ENCODE results near the gene SPIRE2. TPM values are rescaled to one million over a fixed set of nuclear protein-coding genes. Genes with fewer than 3 reads are reported as not detected.
"Not testable (repeated sequence)": the region's sequence is repeated elsewhere in the genome, so short reads cannot be mapped to it uniquely, and the experiment has no call there.

The SPIRE2 gene
- total and polyA plus RNA-seq, 5 donors, result 1.4 to 3.1 (median 2.5) TPM

- intact Hi-C loops (cut with DNase I), result no loop called here
- no peak overlapping the region for H3K27ac ChIP-seq (ENCODE audit: low read length)
- ATAC-seq (peak in 1 of 2 donors; percentile 20), DNase-seq (peak in 1 of 3 donors; percentile 37)
- H3K4me1 ChIP-seq (ENCODE audit: control insufficient read depth, insufficient read depth, low read length), result peaks cover 4% of the 10 kb centered on the region
- H3K4me3 ChIP-seq (ENCODE audit: low read length), result no peak overlapping the region
- no peaks in the 10 kb centered on the region for H3K9me3 ChIP-seq (ENCODE audit: control insufficient read depth, low read length)
- H3K27me3 ChIP-seq (ENCODE audit: control insufficient read depth, insufficient read depth), result no peaks in the 10 kb centered on the region
- WGBS, result 84% methylated on average over 26 of the region's 26 CpGs
Measured at GRCh38 chr16:89826531-89827382, 1.5 kb upstream of the SPIRE2 start.

- Histone ChIP-seq H3K27me3 (ENCODE audit: control insufficient read depth, insufficient read depth) (no peaks in the 10 kb centered on the region), H3K4me1 (ENCODE audit: control insufficient read depth, insufficient read depth, low read length) (peaks cover 4% of the 10 kb centered on the region), H3K4me3 (ENCODE audit: low read length) (peak overlapping the region; percentile 75), H3K27ac (ENCODE audit: low read length) (peak overlapping the region; percentile 75), H3K9me3 (ENCODE audit: control insufficient read depth, low read length) (no peaks in the 10 kb centered on the region)
- ATAC-seq, result peak; percentile 67
- WGBS, result 6% methylated on average over 43 of the region's 43 CpGs
- intact Hi-C loops (cut with DNase I), result no loop called here
- peak; percentile 45 to 77 (median 77) for DNase-seq
Measured at GRCh38 chr16:89827383-89828198, 684 bp upstream of the SPIRE2 start.

- no peaks in the 10 kb centered on the region for H3K9me3 ChIP-seq (ENCODE audit: control insufficient read depth, low read length)
- ATAC-seq (no peak), DNase-seq (peak in 1 of 3 donors; percentile 66)
- no peaks in the 10 kb centered on the region for H3K27me3 ChIP-seq (ENCODE audit: control insufficient read depth, insufficient read depth)
- no peak overlapping the region for H3K27ac ChIP-seq (ENCODE audit: low read length)
- intact Hi-C loops (cut with DNase I), result no loop called here
- WGBS, result 17% methylated on average over 26 of the region's 26 CpGs
- peak overlapping the region; percentile 75 for H3K4me3 ChIP-seq (ENCODE audit: low read length)
- peaks cover 4% of the 10 kb centered on the region for H3K4me1 ChIP-seq (ENCODE audit: control insufficient read depth, insufficient read depth, low read length)
Measured at GRCh38 chr16:89828870-89829629, 775 bp downstream of the SPIRE2 start.

- ATAC-seq, result no peak
- peak in 1 of 3 donors; percentile 51 for DNase-seq
- peaks cover 4% of the 10 kb centered on the region for H3K4me1 ChIP-seq (ENCODE audit: control insufficient read depth, insufficient read depth, low read length)
- no peak overlapping the region for H3K4me3 ChIP-seq (ENCODE audit: low read length)
- no peak overlapping the region for H3K27ac ChIP-seq (ENCODE audit: low read length)
- H3K27me3 ChIP-seq (ENCODE audit: control insufficient read depth, insufficient read depth), result no peaks in the 10 kb centered on the region
- no peaks in the 10 kb centered on the region for H3K9me3 ChIP-seq (ENCODE audit: control insufficient read depth, low read length)
- 83% methylated on average over 17 of the region's 17 CpGs for WGBS
- intact Hi-C loops (cut with DNase I), result no loop called here
Measured at GRCh38 chr16:89829630-89830437, 1.6 kb downstream of the SPIRE2 start.

GRCh38 chr16:89831810-89832328 is 3.6 kb downstream of the SPIRE2 start:
- intact Hi-C loops (cut with DNase I), result no loop called here
- H3K27ac ChIP-seq (ENCODE audit: low read length), result no peak overlapping the region
- H3K4me3 ChIP-seq (ENCODE audit: low read length), result no peak overlapping the region
- ATAC-seq, result no peak
- no peaks in the 10 kb centered on the region for H3K9me3 ChIP-seq (ENCODE audit: control insufficient read depth, low read length)
- H3K27me3 ChIP-seq (ENCODE audit: control insufficient read depth, insufficient read depth), result no peaks in the 10 kb centered on the region
- DNase-seq, result peak in 1 of 3 donors; percentile 19
- H3K4me1 ChIP-seq (ENCODE audit: control insufficient read depth, insufficient read depth, low read length), result peaks cover 4% of the 10 kb centered on the region
- WGBS, result 95% methylated on average over 25 of the region's 25 CpGs

- H3K4me1 ChIP-seq (ENCODE audit: control insufficient read depth, insufficient read depth, low read length); H3K27me3 ChIP-seq (ENCODE audit: control insufficient read depth, insufficient read depth); intact Hi-C loops (cut with DNase I); H3K4me3 ChIP-seq (ENCODE audit: low read length); H3K9me3 ChIP-seq (ENCODE audit: control insufficient read depth, low read length); H3K27ac ChIP-seq (ENCODE audit: low read length): not testable (repeated sequence)
- DNase-seq, result peak in 1 of 3 donors; percentile 52
- 97% methylated on average over 39 of the region's 39 CpGs for WGBS
- ATAC-seq, result peak in 1 of 2 donors; percentile 24
Measured at GRCh38 chr16:89833664-89834363, 5.5 kb downstream of the SPIRE2 start.

GRCh38 chr16:89834813-89835363 is 6.6 kb downstream of the SPIRE2 start:
- ATAC-seq; intact Hi-C loops (cut with DNase I); H3K27ac ChIP-seq (ENCODE audit: low read length); H3K4me1 ChIP-seq (ENCODE audit: control insufficient read depth, insufficient read depth, low read length); H3K4me3 ChIP-seq (ENCODE audit: low read length); H3K9me3 ChIP-seq (ENCODE audit: control insufficient read depth, low read length); H3K27me3 ChIP-seq (ENCODE audit: control insufficient read depth, insufficient read depth): not testable (repeated sequence)
- 97% methylated on average over 42 of the region's 42 CpGs for WGBS
- DNase-seq, result peak in 1 of 3 donors; percentile 10

GRCh38 chr16:89836484-89836883 is 8.2 kb downstream of the SPIRE2 start:
- H3K9me3 ChIP-seq (ENCODE audit: control insufficient read depth, low read length); intact Hi-C loops (cut with DNase I): not testable (repeated sequence)
- 86% methylated on average over 15 of the region's 15 CpGs for WGBS

GRCh38 chr16:89837014-89837546 is 8.8 kb downstream of the SPIRE2 start:
- H3K4me3 ChIP-seq (ENCODE audit: low read length), result no peak overlapping the region
- no peak overlapping the region for H3K27ac ChIP-seq (ENCODE audit: low read length)
- 94% methylated on average over 17 of the region's 17 CpGs for WGBS
- H3K9me3 ChIP-seq (ENCODE audit: control insufficient read depth, low read length), result no peaks in the 10 kb centered on the region
- no peaks in the 10 kb centered on the region for H3K4me1 ChIP-seq (ENCODE audit: control insufficient read depth, insufficient read depth, low read length)
- ATAC-seq, result no peak
- intact Hi-C loops (cut with DNase I), result no loop called here
- DNase-seq, result peak in 1 of 3 donors; percentile 29
- H3K27me3 ChIP-seq (ENCODE audit: control insufficient read depth, insufficient read depth), result no peaks in the 10 kb centered on the region

More at GRCh38 chr16:89836484-89836883, 8.2 kb downstream of the SPIRE2 start:
- not testable (repeated sequence) for ATAC-seq; H3K4me3 ChIP-seq (ENCODE audit: low read length); H3K27me3 ChIP-seq (ENCODE audit: control insufficient read depth, insufficient read depth); H3K4me1 ChIP-seq (ENCODE audit: control insufficient read depth, insufficient read depth, low read length); H3K27ac ChIP-seq (ENCODE audit: low read length)
- DNase-seq, result peak in 1 of 3 donors; percentile 23

All from right cardiac atrium (tissue), 5 donors.